ENCODE measurements around the gene GRM4. TPM values are rescaled to one million over a fixed set of nuclear protein-coding genes. Genes with fewer than 3 reads are reported as not detected.
"Not testable (repeated sequence)": the region's sequence is repeated elsewhere in the genome, so short reads cannot be mapped to it uniquely, and the experiment has no call there.

The GRM4 gene
- total and polyA plus RNA-seq, 2 donors = 0.01 to 0.11 TPM

- 72% methylated on average over 7 of the region's 7 CpGs for WGBS
- no peak overlapping the region for H3K27ac ChIP-seq (ENCODE audit: low read depth)
- DNase-seq (ENCODE audit: extremely low spot score) = no peak
- no peaks in the 10 kb centered on the region for H3K36me3 ChIP-seq (ENCODE audit: insufficient read depth)
- no peaks in the 10 kb centered on the region for H3K4me1 ChIP-seq (ENCODE audit: insufficient read depth)
- no peak overlapping the region for H3K4me3 ChIP-seq (ENCODE audit: low read depth, low read length)
Observed at GRCh38 chr6:34018961-34019606, 126.8 kb downstream of the GRM4 start.

- H3K4me1 ChIP-seq (ENCODE audit: insufficient read depth) = no peaks in the 10 kb centered on the region
- no peak overlapping the region for H3K4me3 ChIP-seq (ENCODE audit: low read depth, low read length)
- 79% methylated on average over 6 of the region's 6 CpGs for WGBS
- no peak overlapping the region for H3K27ac ChIP-seq (ENCODE audit: low read depth)
- H3K36me3 ChIP-seq (ENCODE audit: insufficient read depth) = no peaks in the 10 kb centered on the region
- no peak for DNase-seq (ENCODE audit: extremely low spot score)
Observed at GRCh38 chr6:34018026-34018425, 127.9 kb downstream of the GRM4 start.

- Histone ChIP-seq H3K4me1 (ENCODE audit: insufficient read depth) (no peaks in the 10 kb centered on the region), H3K36me3 (ENCODE audit: insufficient read depth) (no peaks in the 10 kb centered on the region), H3K27ac (ENCODE audit: low read depth) (no peak overlapping the region), H3K4me3 (ENCODE audit: low read depth, low read length) (no peak overlapping the region)
- 90% methylated on average over 54 of the region's 54 CpGs for WGBS
- DNase-seq (ENCODE audit: extremely low spot score) = no peak
Observed at GRCh38 chr6:34017106-34017805, 128.6 kb downstream of the GRM4 start.

GRCh38 chr6:34016573-34016972, 129.3 kb downstream of the GRM4 start:
- H3K4me1 ChIP-seq (ENCODE audit: insufficient read depth); H3K4me3 ChIP-seq (ENCODE audit: low read depth, low read length); DNase-seq (ENCODE audit: extremely low spot score); H3K36me3 ChIP-seq (ENCODE audit: insufficient read depth); H3K27ac ChIP-seq (ENCODE audit: low read depth): not testable (repeated sequence)
- 91% methylated on average over 3 of the region's 3 CpGs for WGBS

- DNase-seq (ENCODE audit: extremely low spot score) = no peak
- no peak overlapping the region for H3K27ac ChIP-seq (ENCODE audit: low read depth)
- no peak overlapping the region for H3K4me3 ChIP-seq (ENCODE audit: low read depth, low read length)
- H3K4me1 ChIP-seq (ENCODE audit: insufficient read depth) = no peaks in the 10 kb centered on the region
- no peaks in the 10 kb centered on the region for H3K36me3 ChIP-seq (ENCODE audit: insufficient read depth)
- 51% methylated on average over 6 of the region's 6 CpGs for WGBS
Observed at GRCh38 chr6:34015586-34015985, 130.3 kb downstream of the GRM4 start.

- 28% methylated on average over 5 of the region's 5 CpGs for WGBS
- Histone ChIP-seq H3K27ac (ENCODE audit: low read depth) (no peak overlapping the region), H3K36me3 (ENCODE audit: insufficient read depth) (no peaks in the 10 kb centered on the region), H3K4me3 (ENCODE audit: low read depth, low read length) (no peak overlapping the region), H3K4me1 (ENCODE audit: insufficient read depth) (no peaks in the 10 kb centered on the region)
- no peak for DNase-seq (ENCODE audit: extremely low spot score)
Observed at GRCh38 chr6:34011264-34011663, 134.6 kb downstream of the GRM4 start.

GRCh38 chr6:34005901-34006531, 139.9 kb downstream of the GRM4 start:
- no peak overlapping the region for H3K27ac ChIP-seq (ENCODE audit: low read depth)
- no peak for DNase-seq (ENCODE audit: extremely low spot score)
- 43% methylated on average over 8 of the region's 8 CpGs for WGBS
- no peaks in the 10 kb centered on the region for H3K4me1 ChIP-seq (ENCODE audit: insufficient read depth)
- no peaks in the 10 kb centered on the region for H3K36me3 ChIP-seq (ENCODE audit: insufficient read depth)
- H3K4me3 ChIP-seq (ENCODE audit: low read depth, low read length) = no peak overlapping the region

- no peak for DNase-seq (ENCODE audit: extremely low spot score)
- no peak overlapping the region for H3K27ac ChIP-seq (ENCODE audit: low read depth)
- 84% methylated on average over 1 of the region's 1 CpG for WGBS
Observed at GRCh38 chr6:34004706-34005105, 141.2 kb downstream of the GRM4 start.

GRCh38 chr6:34003962-34004361, 141.9 kb downstream of the GRM4 start:
- Histone ChIP-seq H3K27ac (ENCODE audit: low read depth) (no peak overlapping the region), H3K36me3 (ENCODE audit: insufficient read depth) (no peaks in the 10 kb centered on the region), H3K4me1 (ENCODE audit: insufficient read depth) (no peaks in the 10 kb centered on the region), H3K4me3 (ENCODE audit: low read depth, low read length) (no peak overlapping the region)
- no peak for DNase-seq (ENCODE audit: extremely low spot score)

More at GRCh38 chr6:34004706-34005105, 141.2 kb downstream of the GRM4 start:
- no peaks in the 10 kb centered on the region for H3K36me3 ChIP-seq (ENCODE audit: insufficient read depth)
- H3K4me3 ChIP-seq (ENCODE audit: low read depth, low read length) = no peak overlapping the region
- H3K4me1 ChIP-seq (ENCODE audit: insufficient read depth) = no peaks in the 10 kb centered on the region

GRCh38 chr6:34001706-34002621, 143.9 kb downstream of the GRM4 start:
- no peak for DNase-seq (ENCODE audit: extremely low spot score)
- Histone ChIP-seq H3K4me1 (ENCODE audit: insufficient read depth) (no peaks in the 10 kb centered on the region), H3K4me3 (ENCODE audit: low read depth, low read length) (no peak overlapping the region), H3K27ac (ENCODE audit: low read depth) (no peak overlapping the region), H3K36me3 (ENCODE audit: insufficient read depth) (no peaks in the 10 kb centered on the region)
- 54% methylated on average over 41 of the region's 41 CpGs for WGBS

GRCh38 chr6:34000281-34000680, 145.6 kb downstream of the GRM4 start:
- Histone ChIP-seq H3K36me3 (ENCODE audit: insufficient read depth) (no peaks in the 10 kb centered on the region), H3K4me1 (ENCODE audit: insufficient read depth) (no peaks in the 10 kb centered on the region), H3K27ac (ENCODE audit: low read depth) (no peak overlapping the region), H3K4me3 (ENCODE audit: low read depth, low read length) (no peak overlapping the region)
- 91% methylated on average over 5 of the region's 5 CpGs for WGBS
- no peak for DNase-seq (ENCODE audit: extremely low spot score)

- WGBS = 89% methylated on average over 4 of the region's 4 CpGs
- no peak for DNase-seq (ENCODE audit: extremely low spot score)
- no peaks in the 10 kb centered on the region for H3K4me1 ChIP-seq (ENCODE audit: insufficient read depth)
Observed at GRCh38 chr6:33999567-33999966, 146.3 kb downstream of the GRM4 start.

GRCh38 chr6:33998660-33999059, 147.2 kb downstream of the GRM4 start:
- Histone ChIP-seq H3K36me3 (ENCODE audit: insufficient read depth) (no peaks in the 10 kb centered on the region), H3K27ac (ENCODE audit: low read depth) (no peak overlapping the region), H3K4me3 (ENCODE audit: low read depth, low read length) (no peak overlapping the region), H3K4me1 (ENCODE audit: insufficient read depth) (no peaks in the 10 kb centered on the region)
- DNase-seq (ENCODE audit: extremely low spot score) = no peak
- WGBS = 96% methylated on average over 5 of the region's 5 CpGs

More at GRCh38 chr6:33999567-33999966, 146.3 kb downstream of the GRM4 start:
- no peak overlapping the region for H3K4me3 ChIP-seq (ENCODE audit: low read depth, low read length)
- no peak overlapping the region for H3K27ac ChIP-seq (ENCODE audit: low read depth)
- no peaks in the 10 kb centered on the region for H3K36me3 ChIP-seq (ENCODE audit: insufficient read depth)

Data from urinary bladder (tissue), 4 donors.